HUES48 (cell line): ENCODE measurements around the gene TMEM267.
"Not testable (repeated sequence)": the region's sequence is repeated elsewhere in the genome, so short reads cannot be mapped to it uniquely, and the experiment has no call there.

Experiments used
- H3K27ac ChIP-seq: one replicate; pipeline ENCODE4 v1.7.0; 2013; ENCODE audit warnings: low read depth, low read length, inconsistent platforms
- H3K27me3 ChIP-seq: 2 replicates; pipeline ENCODE4 v1.6.1; 2013; ENCODE audit warnings: mild to moderate bottlenecking, low read length; ENCODE audit not compliant: control insufficient read depth, insufficient read depth
- H3K36me3 ChIP-seq: 2 replicates; pipeline ENCODE4 v1.6.1; 2013; ENCODE audit warnings: low read length; ENCODE audit not compliant: control insufficient read depth, insufficient read depth
- H3K4me1 ChIP-seq: 2 replicates; pipeline ENCODE4 v1.6.1; 2013; ENCODE audit warnings: mild to moderate bottlenecking, low read length; ENCODE audit not compliant: control insufficient read depth, insufficient read depth
- H3K4me3 ChIP-seq: 2 replicates; pipeline ENCODE4 v1.5.1; 2013; ENCODE audit warnings: mild to moderate bottlenecking, low read depth, low read length
- H3K9ac ChIP-seq: 2 replicates; pipeline ENCODE4 v1.6.1; 2013; ENCODE audit warnings: mild to moderate bottlenecking, low read depth, low read length, moderate library complexity
- H3K9me3 ChIP-seq: 2 replicates; pipeline ENCODE4 v1.6.1; 2013; ENCODE audit warnings: low read length; ENCODE audit not compliant: control insufficient read depth, insufficient read depth

TMEM267 gene, protein sequence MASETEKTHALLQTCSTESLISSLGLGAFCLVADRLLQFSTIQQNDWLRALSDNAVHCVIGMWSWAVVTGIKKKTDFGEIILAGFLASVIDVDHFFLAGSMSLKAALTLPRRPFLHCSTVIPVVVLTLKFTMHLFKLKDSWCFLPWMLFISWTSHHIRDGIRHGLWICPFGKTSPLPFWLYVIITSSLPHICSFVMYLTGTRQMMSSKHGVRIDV

GRCh38 chr5:43483298-43484105 lies at the start of gene TMEM267:
Gene TMEM267 (minus strand): TSS chr5:43483865. CDS start chr5:43453969, 29,896 bp downstream.
- H3K4me3 ChIP-seq = peak within 1 kb of the TSS; percentile 89
- H3K36me3 ChIP-seq = peaks cover 7% of the 10 kb centered on the region
- H3K27me3 ChIP-seq = no peaks in the 10 kb centered on the region

GRCh38 chr5:43530648-43531047 lies 47.0 kb upstream of the TMEM267 start:
- Histone ChIP-seq H3K27me3 (no peaks in the 10 kb centered on the region), H3K36me3 (peaks cover 92% of the 10 kb centered on the region), H3K27ac (no peak overlapping the region), H3K4me1 (no peaks in the 10 kb centered on the region), H3K9ac (no peak overlapping the region), H3K4me3 (no peak overlapping the region), H3K9me3 (no peaks in the 10 kb centered on the region)

More at GRCh38 chr5:43483298-43484105, at the start of gene TMEM267:
- H3K9me3 ChIP-seq = no peaks in the 10 kb centered on the region
- peak within 1 kb of the TSS; percentile 95 for H3K27ac ChIP-seq
- H3K4me1 ChIP-seq = peaks cover 11% of the 10 kb centered on the region
- peak within 1 kb of the TSS; percentile 86 for H3K9ac ChIP-seq

GRCh38 chr5:43523662-43524072 lies 40.0 kb upstream of the TMEM267 start:
- Histone ChIP-seq H3K9ac (no peak overlapping the region), H3K36me3 (peaks cover 29% of the 10 kb centered on the region), H3K4me1 (no peaks in the 10 kb centered on the region), H3K4me3 (no peak overlapping the region), H3K27me3 (no peaks in the 10 kb centered on the region), H3K27ac (no peak overlapping the region), H3K9me3 (no peaks in the 10 kb centered on the region)

GRCh38 chr5:43520615-43521014 lies 37.0 kb upstream of the TMEM267 start:
- no peaks in the 10 kb centered on the region for H3K27me3 ChIP-seq
- peaks cover 7% of the 10 kb centered on the region for H3K36me3 ChIP-seq
- no peak overlapping the region for H3K27ac ChIP-seq
- H3K4me1 ChIP-seq = peaks cover 4% of the 10 kb centered on the region; the same call in 1 of the 2 replicates
- no peaks in the 10 kb centered on the region for H3K9me3 ChIP-seq
- H3K4me3 ChIP-seq = no peak overlapping the region
- no peak overlapping the region for H3K9ac ChIP-seq

DNA sequence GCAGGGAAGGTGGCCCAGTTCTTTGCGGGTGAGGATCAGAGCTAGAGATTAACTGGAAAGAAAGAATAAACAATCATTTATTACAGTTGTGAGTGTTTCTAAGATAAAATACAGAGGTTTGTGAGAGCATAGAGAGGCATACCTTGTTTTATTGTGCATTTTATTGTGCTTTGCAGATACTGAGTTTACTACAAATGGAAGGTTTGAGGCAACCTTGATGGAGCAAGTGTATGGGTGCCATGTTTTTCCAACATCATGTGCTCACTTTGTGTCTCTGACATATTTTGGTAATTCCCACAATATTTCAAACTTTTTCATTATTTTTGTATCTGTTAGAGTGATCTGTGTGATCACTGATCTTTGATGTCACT lies 32.0 kb upstream of the TMEM267 start:
- Histone ChIP-seq H3K27ac (peak overlapping the region; percentile 94), H3K36me3 (no peaks in the 10 kb centered on the region), H3K4me1 (peaks cover 12% of the 10 kb centered on the region; the same call in 1 of the 2 replicates), H3K4me3 (peak overlapping the region; percentile 83), H3K27me3 (no peaks in the 10 kb centered on the region), H3K9ac (peak overlapping the region; percentile 75), H3K9me3 (peaks cover 5% of the 10 kb centered on the region; the same call in 1 of the 2 replicates)

GRCh38 chr5:43514816-43515677 lies 31.4 kb upstream of the TMEM267 start, which contains the start of gene C5orf34:
Gene C5orf34 (minus strand): TSS chr5:43515148. CDS start chr5:43509339, 5,809 bp downstream.
- Histone ChIP-seq H3K4me3 (peak within 1 kb of the TSS; percentile 83), H3K9ac (peak within 1 kb of the TSS; percentile 93), H3K27me3 (no peaks in the 10 kb centered on the region), H3K4me1 (peaks cover 12% of the 10 kb centered on the region; the same call in 1 of the 2 replicates), H3K27ac (peak within 1 kb of the TSS; percentile 94), H3K36me3 (no peaks in the 10 kb centered on the region), H3K9me3 (peaks cover 5% of the 10 kb centered on the region; the same call in 1 of the 2 replicates)

GRCh38 chr5:43514471-43514815 lies 30.8 kb upstream of the TMEM267 start:
- Histone ChIP-seq H3K4me1 (peaks cover 12% of the 10 kb centered on the region; the same call in 1 of the 2 replicates), H3K27ac (peak overlapping the region; percentile 94)

GRCh38 chr5:43514025-43514424 lies 30.4 kb upstream of the TMEM267 start:
- Histone ChIP-seq H3K36me3 (peaks cover 3% of the 10 kb centered on the region; the same call in 1 of the 2 replicates), H3K9ac (peak overlapping the region; percentile 93), H3K27me3 (no peaks in the 10 kb centered on the region), H3K9me3 (peaks cover 5% of the 10 kb centered on the region; the same call in 1 of the 2 replicates), H3K4me3 (peak overlapping the region; percentile 83), H3K27ac (peak overlapping the region; percentile 94), H3K4me1 (peaks cover 12% of the 10 kb centered on the region; the same call in 1 of the 2 replicates)

More at GRCh38 chr5:43514471-43514815, 30.8 kb upstream of the TMEM267 start:
- Histone ChIP-seq H3K36me3 (no peaks in the 10 kb centered on the region), H3K27me3 (no peaks in the 10 kb centered on the region), H3K9me3 (peaks cover 5% of the 10 kb centered on the region; the same call in 1 of the 2 replicates), H3K4me3 (peak overlapping the region; percentile 83), H3K9ac (peak overlapping the region; percentile 93)

DNA sequence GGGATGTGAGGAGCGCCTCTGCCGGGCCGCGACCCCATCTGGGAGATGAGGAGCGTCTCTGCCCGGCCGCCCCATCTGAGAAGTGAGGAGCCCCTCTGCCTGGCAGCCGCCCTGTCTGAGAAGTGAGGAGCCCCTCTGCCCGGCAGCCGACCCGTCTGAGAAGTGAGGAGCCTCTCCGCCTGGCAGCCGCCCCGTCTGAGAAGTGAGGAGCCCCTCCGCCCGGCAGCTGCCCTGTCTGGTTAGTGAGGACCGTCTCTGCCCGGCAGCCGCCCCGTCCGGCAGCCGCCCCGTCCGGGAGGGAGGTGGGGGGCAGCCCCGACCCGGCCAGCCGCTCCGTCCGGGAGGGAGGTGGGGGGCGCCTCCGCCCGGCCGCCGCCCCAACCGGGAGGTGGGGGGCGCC lies 27.4 kb upstream of the TMEM267 start:
- H3K9me3 ChIP-seq, H3K9ac ChIP-seq, H3K4me3 ChIP-seq, H3K27me3 ChIP-seq, H3K27ac ChIP-seq: not testable (repeated sequence)
- Histone ChIP-seq H3K36me3 (peaks cover 20% of the 10 kb centered on the region), H3K4me1 (peaks cover 12% of the 10 kb centered on the region; the same call in 1 of the 2 replicates)

DNA sequence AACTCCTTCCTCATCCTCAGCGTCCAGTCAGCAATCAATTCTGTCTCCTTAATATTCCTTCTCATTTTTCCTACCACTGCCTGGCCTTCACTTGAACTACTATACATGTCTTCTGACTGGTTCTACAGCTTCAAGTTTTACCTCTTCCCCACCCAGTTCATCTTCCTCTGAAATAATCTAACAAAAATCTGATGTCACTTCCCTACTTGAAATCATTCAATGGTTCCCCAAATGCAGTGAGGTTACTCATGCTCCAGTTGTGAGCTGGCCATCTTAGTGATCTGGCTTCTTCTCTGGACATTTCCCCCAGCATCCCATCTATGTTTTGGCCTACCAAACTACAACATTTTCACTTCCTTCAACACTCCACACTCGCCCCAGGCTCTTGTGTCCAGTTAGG lies 14.9 kb upstream of the TMEM267 start:
- Histone ChIP-seq H3K9ac (no peak overlapping the region), H3K36me3 (peaks cover 28% of the 10 kb centered on the region)

More for the DNA sequence above, 14.9 kb upstream of the TMEM267 start:
- Histone ChIP-seq H3K4me1 (no peaks in the 10 kb centered on the region), H3K27me3 (no peaks in the 10 kb centered on the region), H3K27ac (no peak overlapping the region), H3K4me3 (no peak overlapping the region), H3K9me3 (no peaks in the 10 kb centered on the region)
